Measurements from ENCODE around the gene NHS.

Gene NHS

DNA sequence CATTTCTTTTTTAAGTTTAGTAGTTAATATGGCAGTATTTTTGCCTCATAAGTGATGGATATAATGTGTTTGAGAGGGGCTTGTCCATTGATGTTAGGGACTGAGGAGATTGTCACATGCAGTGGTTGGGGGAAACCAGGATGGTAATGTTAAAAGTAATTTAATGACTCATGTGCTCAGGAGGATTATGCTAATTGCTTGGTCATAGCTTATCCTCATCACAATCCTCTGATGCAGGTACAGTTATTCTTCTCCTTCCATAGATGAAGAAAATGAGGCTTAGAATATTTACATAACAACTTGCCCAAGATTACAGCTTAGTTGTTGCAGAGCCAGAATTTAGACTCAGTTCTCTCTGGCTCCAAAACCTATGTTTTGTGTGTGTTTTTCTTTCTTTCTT is 267.9 kb downstream of the NHS start:
- Histone ChIP-seq H3K79me2 (ENCODE audit: insufficient read depth, low read length) (no peaks in the 10 kb centered on the region), H3K4me3 (ENCODE audit: low read depth, low read length, poor library complexity, severe bottlenecking) (no peak overlapping the region), H3K9ac (ENCODE audit: low read length) (no peak overlapping the region), H4K20me1 (ENCODE audit: insufficient read depth, low read length) (no peaks in the 10 kb centered on the region), H2AFZ (ENCODE audit: low read length) (no peak overlapping the region), H3K27me3 (ENCODE audit: insufficient read depth, low read length) (no peaks in the 10 kb centered on the region), H3K36me3 (ENCODE audit: insufficient read depth, low read length) (no peaks in the 10 kb centered on the region), H3K27ac (ENCODE audit: low read depth, low read length, poor library complexity, severe bottlenecking) (no peak overlapping the region), H3K9me2 (ENCODE audit: low read depth, low read length) (no peaks in the 10 kb centered on the region), H3F3A (ENCODE audit: insufficient read depth, low read length) (no peaks in the 10 kb centered on the region), H3K4me1 (ENCODE audit: insufficient read depth, low read length, severe bottlenecking) (no peaks in the 10 kb centered on the region), H3K9me3 (ENCODE audit: low read length) (no peaks in the 10 kb centered on the region), H3K4me2 (ENCODE audit: low read length) (no peak overlapping the region)
- TF ChIP-seq, protein P1, sequence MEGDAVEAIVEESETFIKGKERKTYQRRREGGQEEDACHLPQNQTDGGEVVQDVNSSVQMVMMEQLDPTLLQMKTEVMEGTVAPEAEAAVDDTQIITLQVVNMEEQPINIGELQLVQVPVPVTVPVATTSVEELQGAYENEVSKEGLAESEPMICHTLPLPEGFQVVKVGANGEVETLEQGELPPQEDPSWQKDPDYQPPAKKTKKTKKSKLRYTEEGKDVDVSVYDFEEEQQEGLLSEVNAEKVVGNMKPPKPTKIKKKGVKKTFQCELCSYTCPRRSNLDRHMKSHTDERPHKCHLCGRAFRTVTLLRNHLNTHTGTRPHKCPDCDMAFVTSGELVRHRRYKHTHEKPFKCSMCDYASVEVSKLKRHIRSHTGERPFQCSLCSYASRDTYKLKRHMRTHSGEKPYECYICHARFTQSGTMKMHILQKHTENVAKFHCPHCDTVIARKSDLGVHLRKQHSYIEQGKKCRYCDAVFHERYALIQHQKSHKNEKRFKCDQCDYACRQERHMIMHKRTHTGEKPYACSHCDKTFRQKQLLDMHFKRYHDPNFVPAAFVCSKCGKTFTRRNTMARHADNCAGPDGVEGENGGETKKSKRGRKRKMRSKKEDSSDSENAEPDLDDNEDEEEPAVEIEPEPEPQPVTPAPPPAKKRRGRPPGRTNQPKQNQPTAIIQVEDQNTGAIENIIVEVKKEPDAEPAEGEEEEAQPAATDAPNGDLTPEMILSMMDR (IDR thresholded peaks at IDR 0.05; ENCODE audit: low read length): no peak
- TF ChIP-seq EZH2 (IDR thresholded peaks at IDR 0.05; ENCODE audit: borderline replicate concordance, low read length): no peak

DNA sequence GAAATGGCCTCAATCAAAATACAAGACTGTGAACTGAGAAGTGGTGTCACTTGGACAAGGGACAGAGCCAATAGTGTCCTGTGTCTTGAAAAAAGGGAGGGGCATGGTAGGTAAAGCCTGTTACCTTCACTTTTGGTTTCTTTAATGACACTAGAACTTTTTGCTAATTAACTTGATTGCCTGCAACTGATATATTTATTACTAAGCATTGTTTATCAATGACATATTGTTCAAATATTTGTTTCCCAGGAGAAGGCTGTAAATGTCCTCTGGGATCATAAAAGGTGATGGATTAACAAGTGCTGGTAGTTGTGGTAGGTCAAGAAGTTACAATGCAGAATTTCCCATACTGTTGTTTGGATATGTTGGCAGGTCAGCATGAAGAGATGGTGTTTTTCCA is 268.5 kb downstream of the NHS start:
- Histone ChIP-seq H3K79me2 (ENCODE audit: insufficient read depth, low read length) (no peaks in the 10 kb centered on the region), H3K9me3 (ENCODE audit: low read length) (no peaks in the 10 kb centered on the region), H3K36me3 (ENCODE audit: insufficient read depth, low read length) (no peaks in the 10 kb centered on the region), H3K27ac (ENCODE audit: low read depth, low read length, poor library complexity, severe bottlenecking) (no peak overlapping the region), H3K4me1 (ENCODE audit: insufficient read depth, low read length, severe bottlenecking) (no peaks in the 10 kb centered on the region), H3K4me3 (ENCODE audit: low read depth, low read length, poor library complexity, severe bottlenecking) (no peak overlapping the region), H2AFZ (ENCODE audit: low read length) (no peak overlapping the region), H3K4me2 (ENCODE audit: low read length) (no peak overlapping the region), H3F3A (ENCODE audit: insufficient read depth, low read length) (no peaks in the 10 kb centered on the region), H3K9me2 (ENCODE audit: low read depth, low read length) (no peaks in the 10 kb centered on the region), H4K20me1 (ENCODE audit: insufficient read depth, low read length) (no peaks in the 10 kb centered on the region), H3K9ac (ENCODE audit: low read length) (no peak overlapping the region), H3K27me3 (ENCODE audit: insufficient read depth, low read length) (no peaks in the 10 kb centered on the region)
- TF ChIP-seq EZH2 (IDR thresholded peaks at IDR 0.05; ENCODE audit: borderline replicate concordance, low read length): no peak
- TF ChIP-seq, protein P1 (IDR thresholded peaks at IDR 0.05; ENCODE audit: low read length): no peak

DNA sequence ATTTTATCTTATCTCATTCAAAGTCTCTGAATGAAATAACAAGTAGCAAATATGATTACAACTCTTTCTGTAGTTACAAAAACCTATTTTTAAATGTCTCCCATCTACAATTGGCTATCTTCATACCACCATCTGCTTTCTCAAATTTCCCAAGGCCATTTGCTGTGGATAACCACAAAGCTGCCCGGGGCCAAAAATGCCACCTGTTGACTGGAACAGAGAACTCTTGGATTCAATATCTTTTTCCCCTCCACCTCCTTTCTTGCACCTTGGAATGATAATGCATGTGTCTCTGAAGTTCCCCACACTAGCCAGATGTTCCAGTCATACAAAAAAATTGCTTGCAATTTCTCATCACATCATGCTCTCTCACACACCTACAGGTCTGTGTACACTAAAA is 269.0 kb downstream of the NHS start:
- TF ChIP-seq, protein P1 (IDR thresholded peaks at IDR 0.05; ENCODE audit: low read length): no peak
- no peak for TF ChIP-seq EZH2 (IDR thresholded peaks at IDR 0.05; ENCODE audit: borderline replicate concordance, low read length)

More for the DNA sequence above, 269.0 kb downstream of the NHS start:
- Histone ChIP-seq H3F3A (ENCODE audit: insufficient read depth, low read length) (no peaks in the 10 kb centered on the region), H3K4me3 (ENCODE audit: low read depth, low read length, poor library complexity, severe bottlenecking) (no peak overlapping the region), H3K36me3 (ENCODE audit: insufficient read depth, low read length) (no peaks in the 10 kb centered on the region), H2AFZ (ENCODE audit: low read length) (no peak overlapping the region), H3K9ac (ENCODE audit: low read length) (no peak overlapping the region), H3K4me2 (ENCODE audit: low read length) (no peak overlapping the region), H3K9me2 (ENCODE audit: low read depth, low read length) (no peaks in the 10 kb centered on the region), H3K27ac (ENCODE audit: low read depth, low read length, poor library complexity, severe bottlenecking) (no peak overlapping the region), H3K4me1 (ENCODE audit: insufficient read depth, low read length, severe bottlenecking) (no peaks in the 10 kb centered on the region), H3K9me3 (ENCODE audit: low read length) (no peaks in the 10 kb centered on the region), H3K27me3 (ENCODE audit: insufficient read depth, low read length) (no peaks in the 10 kb centered on the region), H4K20me1 (ENCODE audit: insufficient read depth, low read length) (no peaks in the 10 kb centered on the region), H3K79me2 (ENCODE audit: insufficient read depth, low read length) (no peaks in the 10 kb centered on the region)

All from OCI-LY1 (cell line).